Panc1 (cell line): ENCODE results near the gene PPP1R1C.

Experiments used
- CTCF ChIP-seq: fragments of 450-650 bp; IDR thresholded peaks from 2 replicates; pipeline ENCODE4 v1.5.1; 2017; ENCODE audit warnings: mild to moderate bottlenecking
- POLR2AphosphoS5 ChIP-seq: IDR thresholded peaks from 2 replicates; pipeline ENCODE4 v1.6.1; 2012; ENCODE audit warnings: mild to moderate bottlenecking, low read depth, low read length, moderate library complexity
- REST ChIP-seq, 2 experiments: IDR thresholded peaks; 2 replicates each; pipeline ENCODE4 v1.6.1; 2011 to 2012; ENCODE audit warnings: low read depth in 2 of 2, control low read depth in 1 of 2, low read length in 1 of 2, mild to moderate bottlenecking in 1 of 2, moderate library complexity in 1 of 2; ENCODE audit not compliant: insufficient read depth in 1 of 2
- TCF7L2 ChIP-seq: IDR thresholded peaks from 2 replicates; pipeline ENCODE4 v1.6.1; 2011; ENCODE audit warnings: mild to moderate bottlenecking, low read depth, low read length, inconsistent platforms

GRCh38 chr2:181978351-181979150, 7.1 kb upstream of the PPP1R1C start:
- no peak for TF ChIP-seq CTCF
- TF ChIP-seq POLR2AphosphoS5: no peak
- TF ChIP-seq REST (IDR thresholded peaks at IDR 0.05; ENCODE audit: insufficient read depth in 1 of 2, low read depth in 2 of 2, low read length in 1 of 2): no peak
- TF ChIP-seq TCF7L2: no peak
